HepG2 (cell line): Measurements from ENCODE around the gene CALR. TPM values are rescaled to one million over a fixed set of nuclear protein-coding genes. Genes with fewer than 3 reads are reported as not detected.

Experiments
- CREM ChIP-seq, 2 experiments: sonication (generic) in 1 of 2; formaldehyde crosslinking in 1 of 2; IDR thresholded peaks; 2 replicates each; pipeline versions ENCODE4 v1.4.0 to v1.6.1; 2016 to 2020; ENCODE audit warnings: antibody characterized with exemption in 1 of 2, mild to moderate bottlenecking in 1 of 2, missing genetic modification reagents in 1 of 2
- EEA1 ChIP-seq: sonication (generic); formaldehyde crosslinking; IDR thresholded peaks from 2 replicates; pipeline ENCODE4 v1.5.1; 2020; ENCODE audit warnings: mild to moderate bottlenecking, missing genetic modification reagents, borderline replicate concordance
- HIVEP1 ChIP-seq: sonication (generic); formaldehyde crosslinking; IDR thresholded peaks from 2 replicates; pipeline ENCODE4 v1.4.0; 2020; ENCODE audit warnings: mild to moderate bottlenecking, missing genetic modification reagents
- IRF2 ChIP-seq: IDR thresholded peaks from 2 replicates; pipeline ENCODE4 v1.6.1; 2018; ENCODE audit warnings: missing genetic modification reagents, missing compliant biosample characterization
- KDM2A ChIP-seq: sonication (generic); formaldehyde crosslinking; IDR thresholded peaks from 2 replicates; pipeline ENCODE4 v1.4.0; 2020; ENCODE audit warnings: low read depth, missing genetic modification reagents, borderline replicate concordance
- MEIS2 ChIP-seq: sonication (generic); formaldehyde crosslinking; IDR thresholded peaks from 2 replicates; pipeline ENCODE4 v1.9.0; 2021; ENCODE audit warnings: mild to moderate bottlenecking, missing genetic modification reagents
- MTF2 ChIP-seq: sonication (generic); formaldehyde crosslinking; IDR thresholded peaks from 2 replicates; pipeline ENCODE4 v1.5.0; 2020; ENCODE audit warnings: missing genetic modification reagents, borderline replicate concordance
- PCBP1 ChIP-seq: fragments of 200-400 bp; formaldehyde crosslinking; IDR thresholded peaks from 2 replicates; pipeline ENCODE4 v1.6.1; 2017; ENCODE audit warnings: mild to moderate bottlenecking, low read depth, low read length, borderline replicate concordance
- PRPF4 ChIP-seq: fragments of 200-400 bp; formaldehyde crosslinking; IDR thresholded peaks from 2 replicates; pipeline ENCODE4 v1.6.1; 2016; ENCODE audit warnings: low read length, low read depth; ENCODE audit not compliant: poor library complexity, severe bottlenecking
- THYN1 ChIP-seq: sonication (generic); formaldehyde crosslinking; IDR thresholded peaks from 2 replicates; pipeline ENCODE4 v1.8.1; 2023; ENCODE audit warnings: low read depth, mild to moderate bottlenecking, moderate library complexity, missing genetic modification reagents, borderline replicate concordance
- ZFAT ChIP-seq: sonication (generic); formaldehyde crosslinking; conservative IDR thresholded peaks from 2 replicates; pipeline ENCODE4 v1.8.1; 2023; ENCODE audit warnings: missing genetic modification reagents, inconsistent platforms
- ZNF501 ChIP-seq: sonication (generic); formaldehyde crosslinking; IDR thresholded peaks from 2 replicates; pipeline ENCODE4 v1.5.1; 2020; ENCODE audit warnings: mild to moderate bottlenecking, moderate library complexity, missing genetic modification reagents
- ZNF761 ChIP-seq: sonication (generic); formaldehyde crosslinking; conservative IDR thresholded peaks from 2 replicates; pipeline ENCODE4 v1.4.0; 2020; ENCODE audit warnings: mild to moderate bottlenecking, missing genetic modification reagents
- ZSCAN22 ChIP-seq: sonication (generic); formaldehyde crosslinking; IDR thresholded peaks from 2 replicates; pipeline ENCODE4 v1.4.0; 2020; ENCODE audit warnings: mild to moderate bottlenecking, missing genetic modification reagents
- polyA plus RNA-seq, 8 experiments: library from polyadenylated mRNA; depleted of rRNA in 3 of 8; stranded (reverse) in 7 of 8; unstranded in 1 of 8; fragments of >200 nt; fragmentation: Illumina TruSeq in 4 of 8; extraction: Trizol in 4 of 8; gene quantifications; 2 replicates each; pipeline versions ENCODE4 v1.2.1 to v1.2.3, GENCODE V29; 2011 to 2016; ENCODE audit warnings: low read depth in 4 of 8, missing spikeins in 1 of 8, mixed read lengths in 1 of 8; ENCODE audit not compliant: insufficient read depth in 1 of 8
- total RNA-seq, 5 experiments: library from RNA; depleted of rRNA; stranded (reverse); fragments of >200 nt; fragmentation: Illumina TruSeq; extraction: Trizol; gene quantifications; 2 replicates each; pipeline ENCODE4 v1.2.3, GENCODE V29; 2016; ENCODE audit warnings: low read depth in 1 of 5
- TF ChIP-seq, protein P1 (sequence below), 2 experiments: sonication (generic) in 1 of 2; formaldehyde crosslinking in 1 of 2; IDR thresholded peaks; 2 replicates each; pipeline versions ENCODE4 v1.6.1 to v1.9.0; 2014 to 2022; ENCODE audit warnings: antibody characterized with exemption in 1 of 2, borderline replicate concordance in 1 of 2, inconsistent platforms in 1 of 2, low read depth in 1 of 2, missing genetic modification reagents in 1 of 2
- TF ChIP-seq, protein P2 (sequence below): sonication (generic); formaldehyde crosslinking; IDR thresholded peaks from 2 replicates; pipeline ENCODE4 v1.5.1; 2020; ENCODE audit warnings: missing genetic modification reagents, mild to moderate bottlenecking, borderline replicate concordance
- TF ChIP-seq, protein P3 (sequence below): sonication (generic); formaldehyde crosslinking; IDR thresholded peaks from 2 replicates; pipeline ENCODE4 v1.8.0; 2022; ENCODE audit warnings: mild to moderate bottlenecking, missing genetic modification reagents

Gene CALR
- total and polyA plus RNA-seq, 2 of the 13 experiments (the other 11 are each of a cell fraction or from before 2014, with no cell fraction given): 898 to 934 TPM

DNA sequence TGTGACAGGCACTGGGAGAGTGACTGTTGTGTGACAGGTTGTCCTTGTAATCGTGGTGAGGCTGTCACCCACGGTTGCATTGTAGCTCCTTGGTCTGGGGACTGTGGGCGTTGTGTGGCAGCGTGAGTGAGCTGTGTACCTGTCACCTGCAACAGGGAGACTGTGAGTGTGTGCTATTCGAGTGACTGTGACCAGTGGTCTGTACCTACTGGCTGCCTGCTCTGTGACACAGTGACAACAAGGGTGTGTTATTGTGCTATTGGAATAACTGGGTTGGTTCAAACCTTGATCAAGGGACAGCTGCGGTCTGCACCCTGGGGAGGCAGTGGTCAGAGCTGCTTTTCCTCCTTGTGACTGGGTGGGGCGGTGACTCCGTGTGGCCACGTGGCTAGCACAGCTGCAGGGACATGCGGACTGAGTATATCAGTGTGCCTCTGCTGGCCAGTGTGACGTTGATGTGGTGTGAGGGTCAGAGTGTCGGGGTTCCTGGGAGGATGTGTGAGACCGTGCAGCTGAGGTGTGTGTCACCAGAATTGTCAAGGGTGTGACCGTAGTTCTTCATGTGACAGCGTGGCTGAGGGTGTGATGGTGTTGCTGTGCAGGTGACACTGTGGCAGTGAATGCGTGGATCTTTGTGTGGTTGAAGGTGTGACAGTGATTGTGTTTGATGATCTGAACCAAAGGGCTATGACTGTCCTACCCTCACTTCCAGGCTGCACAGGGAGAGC lies 46.8 kb downstream of the CALR start (continued):
- TF ChIP-seq, protein P1, sequence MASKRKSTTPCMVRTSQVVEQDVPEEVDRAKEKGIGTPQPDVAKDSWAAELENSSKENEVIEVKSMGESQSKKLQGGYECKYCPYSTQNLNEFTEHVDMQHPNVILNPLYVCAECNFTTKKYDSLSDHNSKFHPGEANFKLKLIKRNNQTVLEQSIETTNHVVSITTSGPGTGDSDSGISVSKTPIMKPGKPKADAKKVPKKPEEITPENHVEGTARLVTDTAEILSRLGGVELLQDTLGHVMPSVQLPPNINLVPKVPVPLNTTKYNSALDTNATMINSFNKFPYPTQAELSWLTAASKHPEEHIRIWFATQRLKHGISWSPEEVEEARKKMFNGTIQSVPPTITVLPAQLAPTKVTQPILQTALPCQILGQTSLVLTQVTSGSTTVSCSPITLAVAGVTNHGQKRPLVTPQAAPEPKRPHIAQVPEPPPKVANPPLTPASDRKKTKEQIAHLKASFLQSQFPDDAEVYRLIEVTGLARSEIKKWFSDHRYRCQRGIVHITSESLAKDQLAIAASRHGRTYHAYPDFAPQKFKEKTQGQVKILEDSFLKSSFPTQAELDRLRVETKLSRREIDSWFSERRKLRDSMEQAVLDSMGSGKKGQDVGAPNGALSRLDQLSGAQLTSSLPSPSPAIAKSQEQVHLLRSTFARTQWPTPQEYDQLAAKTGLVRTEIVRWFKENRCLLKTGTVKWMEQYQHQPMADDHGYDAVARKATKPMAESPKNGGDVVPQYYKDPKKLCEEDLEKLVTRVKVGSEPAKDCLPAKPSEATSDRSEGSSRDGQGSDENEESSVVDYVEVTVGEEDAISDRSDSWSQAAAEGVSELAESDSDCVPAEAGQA (IDR thresholded peaks at IDR 0.05; ENCODE audit: low read depth): no peak
- TF ChIP-seq, protein P1 (CRISPR knock-in tag; IDR thresholded peaks at IDR 0.05; ENCODE audit: borderline replicate concordance): no peak
- TF ChIP-seq PCBP1 (no peak), HIVEP1 (CRISPR knock-in tag) (no peak), ZNF501 (CRISPR knock-in tag) (no peak), MEIS2 (CRISPR knock-in tag) (peak; percentile 46; the same call in 1 of the 2 replicates), ZNF761 (0 out of 2 replicates have a peak, but pooled peaks have one; percentile 33), EEA1 (no peak; the same call in 1 of the 2 replicates), KDM2A (CRISPR knock-in tag) (no peak; the same call in 1 of the 2 replicates), CREM (IDR thresholded peaks at IDR 0.05) (no peak), CREM (CRISPR knock-in tag; IDR thresholded peaks at IDR 0.05) (no peak), THYN1 (no peak), MTF2 (CRISPR knock-in tag) (no peak), ZSCAN22 (CRISPR knock-in tag) (peak; percentile 10; the same call in 1 of the 2 replicates), IRF2 (CRISPR knock-in tag) (peak; percentile 46), PRPF4 (no peak), ZFAT (CRISPR knock-in tag) (no peak)
- TF ChIP-seq, protein P2, sequence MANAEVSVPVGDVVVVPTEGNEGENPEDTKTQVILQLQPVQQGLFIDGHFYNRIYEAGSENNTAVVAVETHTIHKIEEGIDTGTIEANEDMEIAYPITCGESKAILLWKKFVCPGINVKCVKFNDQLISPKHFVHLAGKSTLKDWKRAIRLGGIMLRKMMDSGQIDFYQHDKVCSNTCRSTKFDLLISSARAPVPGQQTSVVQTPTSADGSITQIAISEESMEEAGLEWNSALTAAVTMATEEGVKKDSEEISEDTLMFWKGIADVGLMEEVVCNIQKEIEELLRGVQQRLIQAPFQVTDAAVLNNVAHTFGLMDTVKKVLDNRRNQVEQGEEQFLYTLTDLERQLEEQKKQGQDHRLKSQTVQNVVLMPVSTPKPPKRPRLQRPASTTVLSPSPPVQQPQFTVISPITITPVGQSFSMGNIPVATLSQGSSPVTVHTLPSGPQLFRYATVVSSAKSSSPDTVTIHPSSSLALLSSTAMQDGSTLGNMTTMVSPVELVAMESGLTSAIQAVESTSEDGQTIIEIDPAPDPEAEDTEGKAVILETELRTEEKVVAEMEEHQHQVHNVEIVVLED (CRISPR knock-in tag): peak; percentile 7; the same call in 1 of the 2 replicates
- TF ChIP-seq, protein P3, sequence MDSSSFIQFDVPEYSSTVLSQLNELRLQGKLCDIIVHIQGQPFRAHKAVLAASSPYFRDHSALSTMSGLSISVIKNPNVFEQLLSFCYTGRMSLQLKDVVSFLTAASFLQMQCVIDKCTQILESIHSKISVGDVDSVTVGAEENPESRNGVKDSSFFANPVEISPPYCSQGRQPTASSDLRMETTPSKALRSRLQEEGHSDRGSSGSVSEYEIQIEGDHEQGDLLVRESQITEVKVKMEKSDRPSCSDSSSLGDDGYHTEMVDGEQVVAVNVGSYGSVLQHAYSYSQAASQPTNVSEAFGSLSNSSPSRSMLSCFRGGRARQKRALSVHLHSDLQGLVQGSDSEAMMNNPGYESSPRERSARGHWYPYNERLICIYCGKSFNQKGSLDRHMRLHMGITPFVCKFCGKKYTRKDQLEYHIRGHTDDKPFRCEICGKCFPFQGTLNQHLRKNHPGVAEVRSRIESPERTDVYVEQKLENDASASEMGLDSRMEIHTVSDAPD (CRISPR knock-in tag): no peak
